ENCODE results near the gene TM4SF20.

Gene TM4SF20

DNA sequence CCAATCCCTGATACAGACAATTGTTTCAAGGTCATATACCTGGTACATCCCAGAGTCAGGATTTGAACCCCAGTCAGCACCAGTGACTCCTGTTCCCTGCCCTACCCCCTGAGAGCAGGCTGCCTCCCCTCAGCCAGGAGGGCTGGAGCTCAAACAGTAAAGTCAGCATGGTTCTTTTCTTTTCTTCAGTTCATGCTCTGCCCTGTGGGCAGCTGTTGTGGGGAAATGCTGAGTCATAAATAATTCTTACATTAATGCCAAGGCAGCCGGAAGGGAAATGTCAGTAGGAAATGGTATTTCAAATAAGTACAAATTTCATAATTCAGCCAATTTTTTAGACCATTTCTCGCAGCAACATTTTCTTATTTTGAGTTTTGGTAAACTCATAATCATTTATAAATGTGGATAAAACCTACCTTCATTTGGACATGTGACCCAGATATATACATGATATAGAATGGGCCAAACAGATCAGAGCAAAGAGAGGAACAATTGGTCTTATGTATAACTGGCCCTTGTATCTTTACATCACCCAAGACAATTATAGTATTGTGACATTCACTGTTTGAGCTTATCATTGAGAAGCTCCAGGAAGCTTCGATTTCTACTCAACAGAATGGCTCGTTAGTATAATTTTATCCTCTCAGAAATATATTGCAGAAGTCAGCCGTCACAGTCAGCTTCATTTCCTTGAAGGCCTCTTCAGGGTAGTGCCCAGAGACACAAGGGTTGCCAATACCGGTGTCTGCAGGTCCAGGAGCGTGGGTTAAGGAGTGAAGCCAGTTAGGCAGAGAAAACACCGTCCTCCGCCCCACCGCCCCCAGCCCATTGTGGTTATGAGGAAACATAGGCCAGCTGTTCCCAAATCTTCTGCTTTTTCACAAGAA, 36.7 kb upstream of the TM4SF20 start:
- TF ChIP-seq, protein P1, sequence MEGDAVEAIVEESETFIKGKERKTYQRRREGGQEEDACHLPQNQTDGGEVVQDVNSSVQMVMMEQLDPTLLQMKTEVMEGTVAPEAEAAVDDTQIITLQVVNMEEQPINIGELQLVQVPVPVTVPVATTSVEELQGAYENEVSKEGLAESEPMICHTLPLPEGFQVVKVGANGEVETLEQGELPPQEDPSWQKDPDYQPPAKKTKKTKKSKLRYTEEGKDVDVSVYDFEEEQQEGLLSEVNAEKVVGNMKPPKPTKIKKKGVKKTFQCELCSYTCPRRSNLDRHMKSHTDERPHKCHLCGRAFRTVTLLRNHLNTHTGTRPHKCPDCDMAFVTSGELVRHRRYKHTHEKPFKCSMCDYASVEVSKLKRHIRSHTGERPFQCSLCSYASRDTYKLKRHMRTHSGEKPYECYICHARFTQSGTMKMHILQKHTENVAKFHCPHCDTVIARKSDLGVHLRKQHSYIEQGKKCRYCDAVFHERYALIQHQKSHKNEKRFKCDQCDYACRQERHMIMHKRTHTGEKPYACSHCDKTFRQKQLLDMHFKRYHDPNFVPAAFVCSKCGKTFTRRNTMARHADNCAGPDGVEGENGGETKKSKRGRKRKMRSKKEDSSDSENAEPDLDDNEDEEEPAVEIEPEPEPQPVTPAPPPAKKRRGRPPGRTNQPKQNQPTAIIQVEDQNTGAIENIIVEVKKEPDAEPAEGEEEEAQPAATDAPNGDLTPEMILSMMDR (IDR thresholded peaks at IDR 0.05) = no peak
- no peaks in the 10 kb centered on the region for H3K27me3 ChIP-seq
- no peaks in the 10 kb centered on the region for H3K36me3 ChIP-seq
- peak overlapping the region; percentile 5 to 35 for H3K4me3 ChIP-seq (ENCODE audit: low read depth in 1 of 2, low read length in 1 of 2)
- peaks cover 80 to 85% of the 10 kb centered on the region in 2 experiments for H3K4me1 ChIP-seq (ENCODE audit: control insufficient read depth in 1 of 2, insufficient read depth in 1 of 2, low read depth in 1 of 2, low read length in 1 of 2)
- H3K9me3 ChIP-seq = no peaks in the 10 kb centered on the region
- peak overlapping the region; percentile 86 for H3K27ac ChIP-seq

DNA sequence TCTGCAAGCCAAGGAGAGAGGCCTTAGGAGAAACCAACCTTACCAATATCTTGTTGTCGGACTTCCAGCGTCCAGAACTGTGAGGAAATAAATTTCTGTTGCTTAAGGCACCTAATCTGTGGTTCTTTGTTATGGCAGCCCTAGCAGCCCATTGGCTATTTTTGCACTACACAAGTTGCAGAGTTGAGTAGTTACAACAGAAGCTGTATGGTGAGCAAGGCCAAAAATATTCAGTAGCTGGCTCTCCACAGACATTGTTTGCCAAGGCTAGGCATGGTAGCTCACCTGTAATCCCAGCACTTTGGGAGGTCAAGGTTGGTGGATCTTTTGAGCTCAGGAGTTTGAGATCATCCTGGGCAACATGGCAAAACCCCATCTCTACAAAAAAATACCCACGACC, 35.7 kb upstream of the TM4SF20 start:
- no peaks in the 10 kb centered on the region for H3K9me3 ChIP-seq
- H3K4me3 ChIP-seq (ENCODE audit: low read depth in 1 of 2, low read length in 1 of 2) = no peak overlapping the region
- TF ChIP-seq, protein P1 (IDR thresholded peaks at IDR 0.05) = no peak
- H3K27ac ChIP-seq = peak overlapping the region; percentile 86
- H3K4me1 ChIP-seq (ENCODE audit: control insufficient read depth in 1 of 2, insufficient read depth in 1 of 2, low read depth in 1 of 2, low read length in 1 of 2) = peaks cover 70 to 75% of the 10 kb centered on the region in 2 experiments
- H3K27me3 ChIP-seq = no peaks in the 10 kb centered on the region
- no peaks in the 10 kb centered on the region for H3K36me3 ChIP-seq

DNA sequence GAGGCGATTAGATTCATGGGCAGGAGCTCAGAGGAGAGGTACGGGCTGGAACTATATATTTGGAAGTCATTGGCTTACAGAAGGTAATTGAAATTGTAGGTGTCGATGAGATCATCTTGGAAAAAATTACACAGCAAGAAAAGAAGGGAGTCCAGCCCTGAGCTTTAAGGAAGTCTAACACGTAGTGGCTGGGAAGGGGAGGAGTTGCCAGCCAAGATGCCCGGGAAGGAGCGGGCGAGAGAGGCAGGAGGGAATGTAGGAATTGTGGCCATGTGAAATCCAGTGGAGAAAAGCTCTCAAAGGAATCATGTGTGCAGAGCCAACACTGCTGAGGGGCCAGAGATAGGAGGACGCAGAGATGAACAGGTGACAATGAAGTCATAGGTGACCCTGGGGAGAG, 34.3 kb upstream of the TM4SF20 start:
- no peaks in the 10 kb centered on the region for H3K27me3 ChIP-seq
- no peaks in the 10 kb centered on the region for H3K36me3 ChIP-seq
- peaks cover 69 to 70% of the 10 kb centered on the region in 2 experiments for H3K4me1 ChIP-seq (ENCODE audit: control insufficient read depth in 1 of 2, insufficient read depth in 1 of 2, low read depth in 1 of 2, low read length in 1 of 2)
- TF ChIP-seq, protein P1 (IDR thresholded peaks at IDR 0.05) = no peak
- no peaks in the 10 kb centered on the region for H3K9me3 ChIP-seq
- H3K4me3 ChIP-seq (ENCODE audit: low read depth in 1 of 2, low read length in 1 of 2) = no peak overlapping the region
- H3K27ac ChIP-seq = peak overlapping the region; percentile 42

DNA sequence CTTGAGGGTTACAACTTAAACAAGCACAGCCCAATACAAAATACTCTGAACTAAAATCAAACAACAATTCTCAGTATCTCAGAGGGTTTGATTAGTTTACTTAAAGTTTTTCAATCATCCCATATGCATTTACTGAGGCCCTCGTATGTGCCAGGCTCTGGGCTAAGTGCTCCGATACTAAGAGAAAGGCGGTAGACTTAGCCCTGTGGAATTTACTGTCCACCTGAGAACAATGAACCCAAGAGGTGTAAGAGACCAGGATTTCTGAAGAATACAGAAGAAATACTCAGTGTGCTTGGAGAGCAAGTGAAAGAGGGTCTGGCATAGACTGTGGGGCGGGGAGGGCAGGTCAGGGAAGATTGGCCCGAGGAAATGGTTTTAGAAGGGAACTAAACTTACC, 33.8 kb upstream of the TM4SF20 start:
- TF ChIP-seq, protein P1 (IDR thresholded peaks at IDR 0.05) = no peak
- peak overlapping the region; percentile 42 for H3K27ac ChIP-seq
- no peaks in the 10 kb centered on the region for H3K9me3 ChIP-seq
- no peaks in the 10 kb centered on the region for H3K36me3 ChIP-seq
- no peaks in the 10 kb centered on the region for H3K27me3 ChIP-seq
- H3K4me3 ChIP-seq (ENCODE audit: low read depth in 1 of 2, low read length in 1 of 2) = no peak overlapping the region
- peaks cover 70 to 71% of the 10 kb centered on the region in 2 experiments for H3K4me1 ChIP-seq (ENCODE audit: control insufficient read depth in 1 of 2, insufficient read depth in 1 of 2, low read depth in 1 of 2, low read length in 1 of 2)

DNA sequence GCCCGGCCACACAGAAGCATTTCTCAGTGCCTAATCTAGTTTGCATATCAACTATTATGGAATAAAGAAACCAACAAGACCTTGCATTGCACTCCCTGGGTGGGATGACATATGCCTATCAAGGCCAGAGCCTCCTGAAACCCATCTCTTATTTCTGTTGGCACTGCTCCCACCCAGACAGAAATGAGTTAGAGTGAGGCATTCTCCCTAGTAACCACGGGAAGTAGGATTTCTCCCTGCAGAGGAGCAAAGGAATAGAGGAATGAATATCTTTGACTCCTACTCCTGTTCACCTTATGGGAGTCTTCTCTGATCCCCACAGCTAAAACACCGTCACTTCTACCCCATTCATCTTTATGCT, 32.9 kb upstream of the TM4SF20 start:
- Histone ChIP-seq H3K4me3 (ENCODE audit: low read depth in 1 of 2, low read length in 1 of 2) (no peak overlapping the region), H3K27me3 (no peaks in the 10 kb centered on the region), H3K27ac (no peak overlapping the region), H3K9me3 (no peaks in the 10 kb centered on the region), H3K36me3 (no peaks in the 10 kb centered on the region), H3K4me1 (ENCODE audit: control insufficient read depth in 1 of 2, insufficient read depth in 1 of 2, low read depth in 1 of 2, low read length in 1 of 2) (peaks cover 70 to 71% of the 10 kb centered on the region in 2 experiments)
- TF ChIP-seq, protein P1 (IDR thresholded peaks at IDR 0.05) = no peak

Measured in neutrophil (primary cell).